ENCODE data around the gene CERCAM.

CERCAM gene, protein sequence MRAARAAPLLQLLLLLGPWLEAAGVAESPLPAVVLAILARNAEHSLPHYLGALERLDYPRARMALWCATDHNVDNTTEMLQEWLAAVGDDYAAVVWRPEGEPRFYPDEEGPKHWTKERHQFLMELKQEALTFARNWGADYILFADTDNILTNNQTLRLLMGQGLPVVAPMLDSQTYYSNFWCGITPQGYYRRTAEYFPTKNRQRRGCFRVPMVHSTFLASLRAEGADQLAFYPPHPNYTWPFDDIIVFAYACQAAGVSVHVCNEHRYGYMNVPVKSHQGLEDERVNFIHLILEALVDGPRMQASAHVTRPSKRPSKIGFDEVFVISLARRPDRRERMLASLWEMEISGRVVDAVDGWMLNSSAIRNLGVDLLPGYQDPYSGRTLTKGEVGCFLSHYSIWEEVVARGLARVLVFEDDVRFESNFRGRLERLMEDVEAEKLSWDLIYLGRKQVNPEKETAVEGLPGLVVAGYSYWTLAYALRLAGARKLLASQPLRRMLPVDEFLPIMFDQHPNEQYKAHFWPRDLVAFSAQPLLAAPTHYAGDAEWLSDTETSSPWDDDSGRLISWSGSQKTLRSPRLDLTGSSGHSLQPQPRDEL

GRCh38 chr9:128420651-128421481 lies at the start of gene CERCAM:
TSS of gene CERCAM (plus strand) at chr9:128420857. CDS start at chr9:128420878, 21 bp downstream.
- peak; percentile 13 for DNase-seq (ENCODE audit: low spot score)

- DNase-seq (ENCODE audit: low spot score), result no peak
Observed at GRCh38 chr9:128371630-128372117, 49.0 kb upstream of the CERCAM start.

GRCh38 chr9:128372188-128372641 lies 48.4 kb upstream of the CERCAM start:
- DNase-seq (ENCODE audit: low spot score), result no peak

- no peak for DNase-seq (ENCODE audit: low spot score)
Observed at GRCh38 chr9:128372784-128373183, 47.9 kb upstream of the CERCAM start.

DNA sequence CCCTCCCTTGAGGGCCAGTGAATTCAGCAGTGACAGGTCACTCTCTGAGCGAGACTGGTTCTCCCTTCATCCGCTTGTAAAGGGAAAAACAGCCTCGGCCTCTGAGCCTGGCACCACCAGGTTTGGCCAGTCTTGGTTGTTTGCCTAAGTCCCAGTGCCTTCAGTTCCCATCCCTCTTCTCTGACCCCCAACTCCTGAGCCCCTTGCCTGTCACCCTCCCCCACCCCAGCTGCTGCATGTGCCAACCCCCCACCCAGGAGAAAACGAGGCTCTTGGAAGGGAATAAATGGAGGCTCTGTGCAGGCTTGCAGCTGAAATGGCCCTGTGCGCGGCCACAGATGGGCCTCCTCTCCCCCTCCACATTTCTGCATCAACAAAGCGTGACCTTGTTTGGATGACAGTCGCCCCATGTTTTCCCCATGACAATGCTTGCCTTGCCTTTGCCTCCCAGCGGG lies 46.4 kb upstream of the CERCAM start:
- DNase-seq (ENCODE audit: low spot score), result no peak

DNA sequence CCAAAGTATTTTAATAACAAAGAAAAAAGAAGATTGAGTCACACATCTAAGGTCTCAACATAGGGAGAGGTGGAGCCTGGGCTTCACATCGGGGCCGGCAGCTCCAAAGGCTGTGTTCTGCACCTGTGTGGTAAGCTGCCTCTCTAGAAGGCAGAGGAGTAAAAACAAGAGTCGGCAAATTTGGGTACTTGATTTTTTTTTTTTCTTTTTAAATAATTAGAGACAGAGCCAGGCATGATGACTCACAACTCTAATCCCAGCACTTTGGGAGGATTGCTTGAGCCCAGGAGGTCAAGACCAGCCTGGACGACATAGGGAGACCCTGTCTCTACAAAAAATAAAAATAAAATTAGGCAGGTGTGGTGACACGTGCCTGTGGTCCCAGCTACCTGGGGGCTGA lies 44.8 kb upstream of the CERCAM start:
- DNase-seq (ENCODE audit: low spot score), result no peak

DNA sequence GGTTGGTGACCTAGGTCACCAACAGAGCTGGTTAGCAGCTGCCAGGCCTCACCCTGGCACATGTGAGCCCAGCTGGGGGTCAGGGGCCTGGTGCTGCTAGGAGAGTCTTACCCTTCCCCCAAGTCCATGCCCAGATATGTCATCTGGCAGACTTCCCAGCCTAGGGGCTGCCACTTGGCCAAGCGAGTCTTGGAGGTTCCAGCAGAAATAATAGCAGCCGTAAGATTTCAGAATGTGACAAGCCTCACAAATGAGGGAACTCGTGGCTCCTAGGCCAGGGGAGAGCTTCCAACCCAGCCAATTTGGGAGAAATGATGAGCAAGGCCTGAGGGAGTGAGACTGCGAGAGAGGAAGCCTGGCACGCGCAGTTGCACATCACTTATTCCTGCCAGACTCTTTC lies 38.4 kb upstream of the CERCAM start:
- no peak for DNase-seq (ENCODE audit: low spot score)

GRCh38 chr9:128383007-128383753 lies 37.5 kb upstream of the CERCAM start:
- DNase-seq (ENCODE audit: low spot score), result no peak

- no peak for DNase-seq (ENCODE audit: low spot score)
Observed at GRCh38 chr9:128383791-128384190, 36.9 kb upstream of the CERCAM start.

- no peak for DNase-seq (ENCODE audit: low spot score)
Observed at GRCh38 chr9:128384801-128385495, 35.7 kb upstream of the CERCAM start.

DNA sequence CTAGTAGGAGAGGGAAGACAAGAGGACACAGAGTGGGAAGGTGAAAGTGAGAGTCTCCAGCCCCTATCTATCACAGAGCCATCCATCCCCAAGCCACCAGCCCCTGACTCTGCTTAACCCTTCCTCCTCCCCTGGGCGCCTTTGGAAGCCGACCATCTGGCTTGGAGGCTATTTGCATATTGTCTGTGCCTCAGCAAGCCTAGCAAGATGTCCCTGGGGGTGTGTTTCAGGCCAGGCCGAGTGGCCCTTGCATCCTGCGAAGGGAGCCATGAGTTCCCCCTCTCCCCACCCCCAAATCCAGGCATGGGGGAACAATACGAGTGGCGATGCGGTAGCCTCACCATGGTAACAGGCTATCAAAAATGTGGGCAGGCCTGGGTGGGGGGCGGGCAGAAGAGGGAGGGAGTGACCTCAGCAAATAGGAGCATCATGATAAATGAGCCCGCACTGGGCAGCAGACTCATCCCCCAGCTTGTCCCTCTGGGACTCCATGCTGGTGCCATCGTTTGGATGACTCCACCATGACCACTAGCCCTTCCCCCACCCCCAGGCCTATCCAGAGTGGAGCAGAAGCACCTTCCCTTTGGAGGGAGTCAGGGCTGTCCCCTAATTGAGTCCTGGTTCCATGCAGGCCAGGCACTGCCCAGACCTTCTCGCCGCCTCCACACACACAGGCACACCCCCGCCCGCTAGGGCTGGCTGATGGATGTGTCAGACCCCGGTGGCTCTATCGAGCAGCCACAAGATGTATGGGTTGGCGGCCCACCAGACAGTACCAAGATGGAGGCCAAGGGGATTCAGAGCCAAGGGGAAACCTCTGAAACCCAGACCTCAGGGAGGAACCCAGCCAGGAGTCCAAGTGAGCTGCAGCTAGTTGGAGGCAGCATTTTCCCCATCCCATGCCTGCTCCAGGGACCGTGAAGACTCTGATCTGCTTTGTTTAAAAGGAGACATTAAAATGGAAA lies 34.9 kb upstream of the CERCAM start:
- DNase-seq (ENCODE audit: low spot score), result no peak

DNA sequence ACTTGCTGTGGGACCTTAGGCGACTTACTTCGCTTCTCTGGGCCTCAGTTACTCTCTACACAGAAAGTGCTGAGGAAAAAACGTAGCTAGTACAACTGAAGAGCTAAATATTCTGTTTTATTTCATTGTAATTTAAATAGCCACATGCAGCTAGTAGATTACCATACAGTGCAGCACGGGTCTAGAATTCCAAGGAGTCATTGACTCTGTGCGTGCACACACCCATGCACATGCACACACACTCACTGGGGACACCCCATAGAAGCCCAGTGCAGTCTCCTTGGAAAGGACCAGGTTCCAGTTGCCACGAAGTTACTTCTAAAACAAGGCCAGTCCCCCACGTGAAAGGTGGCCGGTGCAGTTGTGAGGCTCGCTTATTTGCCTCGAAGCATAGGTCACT lies 32.5 kb upstream of the CERCAM start:
- no peak for DNase-seq (ENCODE audit: low spot score)

- DNase-seq (ENCODE audit: low spot score), result no peak
Observed at GRCh38 chr9:128389395-128390149, 31.1 kb upstream of the CERCAM start.

DNA sequence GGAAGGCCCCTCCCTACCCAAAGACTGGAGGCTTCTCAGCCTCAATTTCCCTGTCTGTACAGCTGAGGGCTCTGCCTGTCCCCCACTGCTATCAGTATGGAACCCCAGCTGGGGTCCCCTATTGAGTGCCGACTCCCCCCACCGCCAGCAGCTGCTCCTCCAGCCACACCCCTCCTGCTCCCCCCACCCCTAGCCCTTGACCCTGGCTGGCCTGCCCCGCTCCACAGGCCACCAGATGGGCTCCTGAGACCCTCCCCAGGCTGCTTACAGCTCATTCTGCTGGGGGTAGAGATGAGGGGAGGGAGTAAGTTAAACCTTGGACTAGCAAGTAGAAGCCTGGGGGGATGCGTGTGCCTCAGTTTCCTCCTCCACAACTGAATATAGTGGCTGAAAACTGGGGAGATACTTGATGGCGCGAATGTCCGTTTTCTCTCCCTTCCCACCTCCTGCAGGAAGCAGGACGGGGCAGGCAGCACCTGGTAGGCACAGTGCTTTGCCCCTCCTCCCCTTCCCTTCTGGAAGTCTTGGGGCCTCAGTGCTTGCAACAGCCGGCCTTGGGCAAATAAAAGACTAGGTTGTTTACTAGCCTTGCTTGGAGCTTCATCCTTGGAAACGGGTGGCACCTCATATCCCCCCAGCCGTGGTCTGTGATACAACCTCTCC lies 30.4 kb upstream of the CERCAM start:
- no peak for DNase-seq (ENCODE audit: low spot score)

- DNase-seq (ENCODE audit: low spot score), result no peak
Observed at GRCh38 chr9:128390813-128391711, 29.6 kb upstream of the CERCAM start.

GRCh38 chr9:128391956-128392301 lies 28.7 kb upstream of the CERCAM start:
- no peak for DNase-seq (ENCODE audit: low spot score)

- DNase-seq (ENCODE audit: low spot score), result no peak
Observed at GRCh38 chr9:128392302-128393144, 28.1 kb upstream of the CERCAM start.
